Parietal lobe (tissue), 2 donors: ENCODE measurements around the gene CLEC2D. TPM values are rescaled to one million over a fixed set of nuclear protein-coding genes. Genes with fewer than 3 reads are reported as not detected.

ENCODE experiments used
- small RNA-seq: library from RNA; depleted of rRNA; stranded (forward); fragments of <200 nt; gene quantifications from one replicate; pipeline ENCODE3, GENCODE V24; 2014; ENCODE audit warnings: low replicate concordance
- total RNA-seq: library from RNA; depleted of rRNA; stranded (reverse); fragments of >200 nt; gene quantifications from one replicate; pipeline ENCODE4 v1.2.3, GENCODE V29; 2014

CLEC2D gene, protein sequence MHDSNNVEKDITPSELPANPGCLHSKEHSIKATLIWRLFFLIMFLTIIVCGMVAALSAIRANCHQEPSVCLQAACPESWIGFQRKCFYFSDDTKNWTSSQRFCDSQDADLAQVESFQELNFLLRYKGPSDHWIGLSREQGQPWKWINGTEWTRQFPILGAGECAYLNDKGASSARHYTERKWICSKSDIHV
- 17.8 TPM for total RNA-seq

DNA sequence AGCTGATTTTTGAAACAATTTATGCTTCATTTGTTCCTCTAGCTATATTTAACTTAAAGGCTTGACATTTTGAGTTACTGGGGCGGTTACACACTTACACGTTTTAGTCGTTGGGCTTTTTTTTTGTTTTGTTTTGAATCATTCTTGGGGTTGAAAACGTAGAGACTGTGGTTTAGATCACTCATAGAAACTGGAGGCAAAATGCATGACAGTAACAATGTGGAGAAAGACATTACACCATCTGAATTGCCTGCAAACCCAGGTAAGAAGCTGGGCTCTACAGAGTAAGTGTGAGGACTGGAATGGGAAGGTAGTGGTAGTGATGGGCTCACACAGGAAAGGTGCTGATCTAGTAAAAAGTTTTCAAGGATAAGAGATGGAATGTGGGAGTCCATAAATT, at the start of gene CLEC2D:
TSS of gene CLEC2D (plus strand) at position 180 of the 400 bp plus-strand sequence. CDS start at position 202, 22 bp downstream.

DNA sequence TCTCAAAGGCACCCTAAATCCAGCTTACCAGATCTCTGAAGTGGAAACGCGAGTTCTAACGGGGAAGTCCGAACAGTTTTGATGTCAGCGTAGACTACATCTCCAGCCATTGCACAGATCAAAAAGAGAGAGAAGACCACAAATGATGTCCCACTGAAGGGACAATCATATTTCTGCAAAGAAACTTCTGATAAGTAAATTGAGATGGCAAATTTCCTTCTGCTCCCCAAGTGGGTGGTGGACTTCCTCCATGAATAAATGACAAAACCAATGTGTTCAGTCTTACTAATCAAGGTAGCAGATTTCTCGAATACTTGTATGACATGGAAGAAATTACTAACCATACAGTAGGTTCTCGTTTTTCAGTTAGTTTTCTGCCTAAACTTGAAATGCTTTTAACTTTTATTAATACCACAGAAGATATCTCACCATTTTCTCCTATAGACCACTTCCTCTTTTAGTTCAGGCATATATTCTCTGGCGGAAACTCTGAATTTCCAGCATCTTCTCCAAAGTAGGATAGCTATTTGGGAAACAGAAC, 63.5 kb downstream of the CLEC2D start, which contains the start of gene CLECL1:
TSS of gene CLECL1 (minus strand) at position 177 of the 541 bp plus-strand sequence.

Small RNA genes within 50 kb of the gene (small RNA-seq; reads per million reads assigned to genes)
- gene AC010186.4 = not detected
- not detected for gene RNU6-700P

Other genes starting within 250 kb of the CLEC2D start
- not detected for gene KLRB1, start 61.8 kb upstream of the CLEC2D start, total RNA-seq
- gene CLECL1, start 63.4 kb downstream of the CLEC2D start, total RNA-seq = not detected
- not detected for gene CD69, start 91.2 kb downstream of the CLEC2D start, total RNA-seq
- gene KLRF1, start 157.8 kb downstream of the CLEC2D start, total RNA-seq = not detected
- 0.63 TPM for gene CLEC2B, start 199.6 kb downstream of the CLEC2D start, total RNA-seq
- not detected for gene KLRF2, start 211.8 kb downstream of the CLEC2D start, total RNA-seq